ENCODE measurements around the gene L3MBTL2. TPM values are rescaled to one million over a fixed set of nuclear protein-coding genes. Genes with fewer than 3 reads are reported as not detected.
A peak's percentile ranks its signal among the peaks of the same experiment; 100 is the strongest.

Gene L3MBTL2
- 25.2 to 27.2 TPM (median 26.4 TPM) in 3 replicates for total RNA-seq

DNA sequence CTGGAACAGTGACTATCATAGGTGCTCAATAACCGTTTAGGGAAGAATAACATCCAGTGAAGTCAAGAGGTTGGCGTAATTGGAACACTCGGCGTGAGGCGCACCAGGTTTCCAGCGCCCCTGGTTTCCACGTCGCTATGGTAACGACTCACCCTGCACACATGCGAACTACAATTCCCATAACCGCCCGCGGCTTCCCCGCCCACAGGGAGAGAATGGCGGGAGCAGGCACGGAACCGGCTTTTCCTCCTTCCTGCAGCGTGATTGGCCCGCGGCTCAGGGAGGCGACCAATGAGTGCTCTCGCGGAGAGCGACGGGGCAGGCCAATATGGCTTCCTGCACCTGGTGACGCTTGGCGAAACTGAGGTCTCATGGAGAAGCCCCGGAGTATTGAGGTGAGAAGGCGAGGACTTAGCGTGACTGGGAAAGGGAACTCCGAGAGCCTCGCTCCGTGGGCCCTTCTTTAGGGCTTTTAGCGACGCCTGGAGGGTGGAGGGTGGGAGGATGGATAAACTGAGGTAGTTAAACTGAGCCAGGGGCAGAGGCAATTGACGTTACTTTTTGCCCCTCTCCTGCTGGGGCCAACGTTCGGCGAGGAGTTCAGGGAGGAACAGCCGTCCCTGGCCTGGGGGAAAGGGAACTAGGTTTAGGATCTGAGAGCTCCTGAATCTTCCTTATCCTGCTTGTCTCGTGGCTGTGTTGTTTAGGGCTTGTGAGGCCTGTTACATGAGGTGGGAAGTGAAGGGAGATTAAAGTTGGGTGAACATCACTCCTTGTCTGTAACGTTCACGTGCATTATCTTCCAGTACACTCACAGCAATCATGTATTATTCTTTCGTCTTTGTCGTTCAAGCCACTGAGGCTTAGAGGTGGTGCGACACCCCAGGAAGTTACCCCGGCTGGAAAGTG, at the start of gene L3MBTL2:
Gene L3MBTL2 (plus strand): TSS at position 321 of the 909 bp plus-strand sequence. CDS start 51 bp downstream, at position 372.
- Mint-ChIP-seq H3K4me3 (peak within 1 kb of the TSS; percentile 89), H3K4me1 (peaks cover 19% of the 10 kb centered on the region), H3K36me3 (peaks cover 10% of the 10 kb centered on the region), H3K27me3 (ENCODE audit: low read depth) (peaks cover 8% of the 10 kb centered on the region), H3K27ac (peak within 1 kb of the TSS; percentile 99), H3K9me3 (no peaks in the 10 kb centered on the region)
- peak; percentile 98 for DNase-seq (ENCODE audit: low spot score in 2 of 2, unreplicated experiment in 2 of 2)
- TF ChIP-seq, protein P1, sequence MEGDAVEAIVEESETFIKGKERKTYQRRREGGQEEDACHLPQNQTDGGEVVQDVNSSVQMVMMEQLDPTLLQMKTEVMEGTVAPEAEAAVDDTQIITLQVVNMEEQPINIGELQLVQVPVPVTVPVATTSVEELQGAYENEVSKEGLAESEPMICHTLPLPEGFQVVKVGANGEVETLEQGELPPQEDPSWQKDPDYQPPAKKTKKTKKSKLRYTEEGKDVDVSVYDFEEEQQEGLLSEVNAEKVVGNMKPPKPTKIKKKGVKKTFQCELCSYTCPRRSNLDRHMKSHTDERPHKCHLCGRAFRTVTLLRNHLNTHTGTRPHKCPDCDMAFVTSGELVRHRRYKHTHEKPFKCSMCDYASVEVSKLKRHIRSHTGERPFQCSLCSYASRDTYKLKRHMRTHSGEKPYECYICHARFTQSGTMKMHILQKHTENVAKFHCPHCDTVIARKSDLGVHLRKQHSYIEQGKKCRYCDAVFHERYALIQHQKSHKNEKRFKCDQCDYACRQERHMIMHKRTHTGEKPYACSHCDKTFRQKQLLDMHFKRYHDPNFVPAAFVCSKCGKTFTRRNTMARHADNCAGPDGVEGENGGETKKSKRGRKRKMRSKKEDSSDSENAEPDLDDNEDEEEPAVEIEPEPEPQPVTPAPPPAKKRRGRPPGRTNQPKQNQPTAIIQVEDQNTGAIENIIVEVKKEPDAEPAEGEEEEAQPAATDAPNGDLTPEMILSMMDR (IDR thresholded peaks at IDR 0.05; ENCODE audit: unreplicated experiment): no peak

DNA sequence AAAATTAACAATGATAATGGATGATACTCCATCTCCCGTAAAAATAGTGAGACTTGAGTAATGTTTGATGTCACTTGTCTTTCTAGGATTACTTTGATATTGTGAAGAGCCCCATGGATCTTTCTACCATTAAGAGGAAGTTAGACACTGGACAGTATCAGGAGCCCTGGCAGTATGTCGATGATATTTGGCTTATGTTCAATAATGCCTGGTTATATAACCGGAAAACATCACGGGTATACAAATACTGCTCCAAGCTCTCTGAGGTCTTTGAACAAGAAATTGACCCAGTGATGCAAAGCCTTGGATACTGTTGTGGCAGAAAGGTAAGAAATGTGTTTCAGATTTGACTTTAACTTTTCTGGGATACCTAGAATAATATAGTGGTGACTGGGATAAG, 48.0 kb upstream of the L3MBTL2 start:
- no peaks in the 10 kb centered on the region for H3K27me3 Mint-ChIP-seq (ENCODE audit: low read depth)

DNA sequence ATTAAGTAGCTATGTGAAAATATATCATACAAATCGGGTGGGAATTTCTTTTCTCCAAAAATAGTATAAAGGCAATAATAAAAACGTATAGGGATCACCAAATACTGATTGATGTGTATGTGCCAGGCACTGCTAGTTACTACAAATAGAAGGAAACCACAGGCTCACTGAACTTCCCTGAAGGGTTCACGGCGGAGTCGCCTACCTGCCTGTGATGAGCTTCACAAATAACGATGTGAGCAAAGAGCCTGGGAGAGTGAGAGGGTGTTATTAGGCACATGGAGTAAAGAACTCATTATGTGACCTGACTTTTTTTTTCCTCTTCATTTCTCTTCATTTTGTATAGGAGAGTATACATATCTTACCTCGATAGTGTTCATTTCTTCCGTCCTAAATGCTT, 36.0 kb upstream of the L3MBTL2 start:
- Mint-ChIP-seq H3K9me3 (no peaks in the 10 kb centered on the region), H3K4me1 (peaks cover 10% of the 10 kb centered on the region), H3K27ac (peak overlapping the region; percentile 22), H3K4me3 (no peak overlapping the region), H3K36me3 (peaks cover 49% of the 10 kb centered on the region), H3K27me3 (ENCODE audit: low read depth) (no peaks in the 10 kb centered on the region)
- DNase-seq (ENCODE audit: low spot score in 2 of 2, unreplicated experiment in 2 of 2): no peak
- TF ChIP-seq, protein P1 (IDR thresholded peaks at IDR 0.05; ENCODE audit: unreplicated experiment): no peak

More for the DNA sequence above, 48.0 kb upstream of the L3MBTL2 start:
- H3K36me3 Mint-ChIP-seq: peaks cover 54% of the 10 kb centered on the region
- H3K4me3 Mint-ChIP-seq: no peak overlapping the region
- TF ChIP-seq, protein P1 (IDR thresholded peaks at IDR 0.05; ENCODE audit: unreplicated experiment): no peak
- H3K4me1 Mint-ChIP-seq: no peaks in the 10 kb centered on the region
- no peak overlapping the region for H3K27ac Mint-ChIP-seq
- no peak for DNase-seq (ENCODE audit: low spot score in 2 of 2, unreplicated experiment in 2 of 2)
- no peaks in the 10 kb centered on the region for H3K9me3 Mint-ChIP-seq

DNA sequence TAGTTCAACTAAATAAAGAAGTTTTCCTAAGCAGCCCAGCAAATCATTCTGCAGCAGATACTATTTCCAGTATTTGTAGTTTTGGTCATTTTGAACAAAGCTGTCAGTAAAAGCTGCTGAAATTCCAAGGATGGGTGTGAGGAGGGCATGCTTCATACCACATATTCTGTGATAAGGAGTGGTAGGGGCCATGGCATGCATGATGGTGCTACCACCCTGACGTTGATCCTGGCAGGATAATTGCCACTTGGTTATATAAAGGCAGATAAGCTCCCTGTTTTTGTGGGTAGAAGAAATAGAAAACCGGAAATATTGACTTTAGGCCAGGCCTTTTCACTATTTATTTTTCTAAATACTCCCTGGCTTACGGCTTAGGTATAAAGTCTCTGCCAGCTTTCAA, 33.1 kb upstream of the L3MBTL2 start:
- Mint-ChIP-seq H3K4me3 (no peak overlapping the region), H3K4me1 (peaks cover 10% of the 10 kb centered on the region), H3K9me3 (no peaks in the 10 kb centered on the region), H3K27ac (peak overlapping the region; percentile 21), H3K36me3 (peaks cover 44% of the 10 kb centered on the region), H3K27me3 (ENCODE audit: low read depth) (no peaks in the 10 kb centered on the region)
- TF ChIP-seq, protein P1 (IDR thresholded peaks at IDR 0.05; ENCODE audit: unreplicated experiment): no peak
- no peak for DNase-seq (ENCODE audit: low spot score in 2 of 2, unreplicated experiment in 2 of 2)

DNA sequence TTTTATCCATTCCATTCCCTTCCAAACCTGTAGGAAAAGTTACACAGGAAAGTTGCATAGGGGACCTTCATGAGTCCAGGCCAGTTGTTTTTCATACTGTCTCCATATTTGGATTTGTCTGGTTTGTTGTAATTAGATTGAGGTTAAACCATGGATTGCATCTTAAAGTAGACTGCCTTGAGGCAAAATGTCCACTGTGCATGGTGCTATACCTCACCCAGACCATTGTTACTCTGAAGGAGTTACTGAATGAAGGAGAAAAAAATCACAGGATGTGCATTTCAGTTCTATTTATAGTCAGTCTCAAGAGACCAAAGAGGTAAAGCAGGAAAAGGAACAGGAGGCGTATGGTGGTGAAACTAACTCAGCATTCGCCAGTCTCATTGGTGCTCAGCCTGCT, 29.6 kb upstream of the L3MBTL2 start:
- DNase-seq (ENCODE audit: low spot score in 2 of 2, unreplicated experiment in 2 of 2): no peak
- no peak overlapping the region for H3K27ac Mint-ChIP-seq
- H3K9me3 Mint-ChIP-seq: no peaks in the 10 kb centered on the region
- H3K36me3 Mint-ChIP-seq: peaks cover 36% of the 10 kb centered on the region
- TF ChIP-seq, protein P1 (IDR thresholded peaks at IDR 0.05; ENCODE audit: unreplicated experiment): no peak
- no peak overlapping the region for H3K4me3 Mint-ChIP-seq
- no peaks in the 10 kb centered on the region for H3K27me3 Mint-ChIP-seq (ENCODE audit: low read depth)
- no peaks in the 10 kb centered on the region for H3K4me1 Mint-ChIP-seq

Measured in mesothelial cell of epicardium (in vitro differentiated cells).